Right ventricle myocardium superior (tissue), 1 donor: ENCODE results near the gene INPP4B. TPM values are rescaled to one million over a fixed set of nuclear protein-coding genes. Genes with fewer than 3 reads are reported as not detected.

ENCODE experiments used
- ATAC-seq: fragments of 200-7000 bp; cut with Tn5 transposase; one replicate; pipeline ENCODE4 v1.9.1; 2020; ENCODE audit warnings: mild to moderate bottlenecking; ENCODE audit not compliant: poor library complexity
- DNase-seq: peaks from one replicate; pipeline ENCODE4 v3.0.0-alpha.2; 2020
- intact Hi-C: fragments of 100-400 bp; cut with DNase I; formaldehyde crosslinking; loops from one replicate; pipeline ENCODE4 v1.11.2; 2022
- long read RNA-seq: library from polyadenylated mRNA; unstranded; transcript quantifications from one replicate; pipeline ENCODE4 v2.0.0, GENCODE V29; 2021
- total RNA-seq: library from RNA; stranded (reverse); fragmentation: NEBNext Ultra II Directional; extraction: Animal tissue kit (Norgen Biotek cat#: 25700); gene quantifications from one replicate; pipeline ENCODE4 v1.2.1, GENCODE V29; 2021
- donor health status: DM: no; HTN: yes; CAD: no; lungs with severe emphysema.

Gene INPP4B
- 10.7 TPM for total RNA-seq
- long read RNA-seq, partial matches to known transcripts = 0 of 4 reads
- long read RNA-seq, other reads (novel, unspliced or antisense) = 2 of 4 reads

DNA sequence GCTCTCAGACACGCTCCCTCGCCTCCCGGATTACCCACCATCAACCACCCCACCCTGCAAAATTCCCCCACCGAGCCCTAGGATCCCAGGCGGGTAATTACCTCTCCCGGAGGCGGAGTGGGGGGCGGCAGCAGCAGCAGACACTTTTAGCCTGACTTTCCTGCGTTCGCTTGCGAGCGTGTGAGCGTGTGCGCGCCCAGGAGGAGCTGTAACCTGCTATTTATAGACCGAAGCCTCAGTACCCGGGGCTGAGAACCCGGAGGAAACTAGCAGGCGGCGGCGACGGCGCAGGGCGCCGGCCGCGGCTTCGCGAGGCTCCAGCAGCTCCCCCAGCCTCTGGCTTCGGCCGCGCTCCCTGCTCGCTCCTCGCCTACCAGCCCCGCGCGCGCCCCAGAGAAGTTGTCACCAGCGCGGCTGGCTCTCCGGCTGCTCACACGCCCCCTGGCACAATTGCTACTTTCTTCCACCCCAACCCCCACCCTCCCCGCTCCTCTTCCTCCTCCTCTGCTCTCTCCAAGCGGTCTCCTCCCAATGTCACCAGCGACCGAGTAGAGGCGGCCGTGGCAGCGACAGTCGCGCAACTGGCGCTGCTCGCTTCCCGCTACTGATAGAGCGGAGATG is at the start of gene INPP4B:
Gene INPP4B, minus strand, starts transcription at position 194 of the 621 bp plus-strand sequence.
- DNase-seq (peak; percentile 54), ATAC-seq (peak; percentile 91)
- intact Hi-C loops = loop anchor here (5.0 kb wide), 1 partner anchor 719 kb away; no protein-coding TSS in a partner anchor

DNA sequence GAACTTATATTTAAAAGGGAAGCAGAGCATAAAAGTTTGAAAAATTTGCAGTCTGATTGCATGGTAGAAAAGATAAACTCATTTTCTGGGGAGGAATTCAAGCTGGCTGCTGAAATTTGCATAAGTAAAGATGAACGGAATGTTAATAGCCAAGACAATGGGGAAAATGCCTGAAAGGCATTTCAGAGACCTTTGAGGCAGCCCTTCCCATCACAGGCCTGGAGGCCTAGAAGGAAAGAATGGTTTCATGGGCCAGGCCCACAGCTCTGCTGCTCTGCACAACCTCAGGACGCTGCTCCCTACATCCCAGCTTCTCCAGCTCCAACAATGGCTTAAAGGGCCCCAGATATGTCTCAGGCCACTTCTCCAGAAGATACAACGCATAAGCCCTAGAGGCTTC is 46.9 kb upstream of the INPP4B start:
- DNase-seq = no peak
- intact Hi-C loops = no loop called here
- ATAC-seq = no peak

DNA sequence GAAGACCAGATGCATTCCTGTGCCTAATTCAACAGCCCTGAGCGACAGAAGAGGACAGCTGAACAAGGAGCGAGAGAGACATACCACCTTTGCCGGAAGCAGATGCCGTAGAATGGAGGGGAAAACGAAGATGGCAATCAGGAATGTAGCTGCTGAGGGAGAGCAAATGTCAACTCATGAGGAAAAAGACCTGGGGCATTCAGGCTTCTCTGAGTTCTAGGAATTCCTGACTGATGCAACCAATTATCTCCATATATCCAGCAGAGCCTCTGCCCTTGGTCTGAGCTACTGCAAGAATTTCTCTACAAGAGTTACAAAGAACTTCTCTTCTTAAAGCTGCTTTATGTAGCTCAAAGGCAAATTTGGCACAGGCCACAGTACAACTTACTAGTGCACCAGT is 40.5 kb upstream of the INPP4B start:
- intact Hi-C loops = no loop called here
- no peak for ATAC-seq
- DNase-seq = no peak

- DNase-seq = no peak
- peak; percentile 58 for ATAC-seq
- intact Hi-C loops = no loop called here
Measured at GRCh38 chr4:142883040-142883832, 37.1 kb upstream of the INPP4B start.

DNA sequence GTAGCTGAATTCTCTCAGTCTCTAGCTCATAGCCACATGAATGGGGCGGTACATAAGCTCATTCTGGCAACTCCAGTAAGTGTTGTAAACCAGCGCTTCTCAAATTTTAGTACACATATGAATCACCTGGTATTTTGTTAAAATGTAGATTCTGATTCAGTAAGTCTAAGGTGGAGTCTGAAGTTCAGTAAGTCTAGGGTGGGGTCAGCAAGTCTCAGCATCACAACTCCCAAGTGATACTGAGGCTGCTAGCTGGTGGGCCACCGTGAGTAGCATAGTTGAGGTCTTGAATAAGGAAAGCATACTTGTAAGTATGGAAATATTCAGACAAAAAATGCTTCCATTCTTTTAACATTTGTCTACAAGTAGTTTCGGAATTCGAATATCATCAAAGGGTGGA is 36.1 kb upstream of the INPP4B start:
- ATAC-seq (no peak), DNase-seq (no peak)
- intact Hi-C loops = no loop called here

- DNase-seq = no peak
- ATAC-seq = no peak
- intact Hi-C loops = no loop called here
Measured at GRCh38 chr4:142881331-142881730, 35.2 kb upstream of the INPP4B start.

- ATAC-seq (no peak), DNase-seq (no peak)
- intact Hi-C loops = no loop called here
Measured at GRCh38 chr4:142875117-142875516, 29.0 kb upstream of the INPP4B start.

DNA sequence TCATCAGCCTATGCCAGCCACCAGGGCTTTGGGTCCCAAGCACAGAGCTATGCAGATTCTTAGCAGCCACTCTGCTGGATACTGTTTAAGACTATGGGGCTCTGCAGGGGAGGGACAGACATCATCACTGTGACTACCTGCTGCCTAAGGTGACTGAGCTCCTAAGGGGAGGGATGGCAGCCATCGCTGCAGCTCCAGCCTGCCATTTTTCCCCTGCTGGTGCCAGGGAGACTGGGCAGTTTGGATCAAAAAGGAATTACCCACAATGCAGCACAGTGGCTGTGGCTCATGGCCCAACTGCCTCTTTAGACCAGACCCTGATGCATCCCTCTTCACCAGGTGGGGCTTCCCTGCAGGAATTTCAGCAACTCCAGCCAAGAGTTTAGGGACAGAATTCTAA is 28.6 kb upstream of the INPP4B start:
- DNase-seq (no peak), ATAC-seq (no peak)
- intact Hi-C loops = no loop called here

GRCh38 chr4:142866685-142867084 is 20.6 kb upstream of the INPP4B start:
- ATAC-seq (no peak), DNase-seq (no peak)
- intact Hi-C loops = no loop called here

GRCh38 chr4:142861351-142861750 is 15.2 kb upstream of the INPP4B start:
- intact Hi-C loops = no loop called here
- DNase-seq (no peak), ATAC-seq (no peak)

- intact Hi-C loops = no loop called here
- DNase-seq (no peak), ATAC-seq (no peak)
Measured at GRCh38 chr4:142858965-142859364, 12.9 kb upstream of the INPP4B start.

GRCh38 chr4:142858446-142858845 is 12.3 kb upstream of the INPP4B start:
- DNase-seq (no peak), ATAC-seq (no peak)
- intact Hi-C loops = no loop called here

DNA sequence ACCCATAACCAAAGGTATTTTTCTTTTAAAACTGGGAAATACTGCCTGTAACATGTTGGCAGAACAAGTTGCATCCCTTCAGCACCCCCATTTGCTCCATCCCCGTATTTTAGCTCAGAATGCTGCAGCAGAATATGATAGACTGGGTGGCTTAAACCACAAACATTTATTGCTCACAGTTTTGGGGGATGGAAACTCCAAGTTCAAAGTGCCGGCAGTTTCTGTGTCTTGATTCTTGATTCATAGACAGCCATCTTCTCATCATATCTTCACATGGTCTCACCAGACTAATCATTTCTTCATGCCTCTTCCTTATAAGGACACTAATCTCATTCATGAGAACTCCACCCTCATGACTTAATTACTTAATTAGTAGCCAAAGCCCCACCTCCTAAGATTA is 10.5 kb upstream of the INPP4B start:
- intact Hi-C loops = no loop called here
- ATAC-seq = no peak
- DNase-seq = no peak

DNA sequence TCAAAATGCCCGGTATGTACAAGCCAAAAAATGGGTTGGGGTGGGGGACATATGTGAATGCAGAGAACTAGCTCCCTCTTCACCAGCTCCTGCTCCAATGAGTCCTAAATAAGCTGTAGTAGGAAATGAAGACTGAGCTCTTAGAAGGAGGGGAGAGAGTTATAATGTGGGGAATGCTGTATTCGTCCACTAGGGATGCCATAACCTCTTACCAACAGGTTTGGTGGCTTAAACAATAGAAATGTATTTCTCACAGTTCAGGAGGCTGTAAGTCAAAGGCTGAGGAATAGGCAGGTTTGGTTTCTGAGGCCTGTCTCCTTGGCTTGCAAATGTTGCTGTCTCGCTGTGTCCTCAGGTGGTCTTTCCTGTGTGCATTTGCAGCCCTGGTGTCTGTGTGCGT is 4.4 kb upstream of the INPP4B start:
- ATAC-seq (no peak), DNase-seq (no peak)
- intact Hi-C loops = no loop called here

- intact Hi-C loops = loop anchor here (5.0 kb wide), 1 partner anchor 720 kb away; no protein-coding TSS in a partner anchor
- peak; percentile 45 for DNase-seq
- peak; percentile 82 for ATAC-seq
Measured at GRCh38 chr4:142846729-142847596, 862 bp upstream of the INPP4B start.

DNA sequence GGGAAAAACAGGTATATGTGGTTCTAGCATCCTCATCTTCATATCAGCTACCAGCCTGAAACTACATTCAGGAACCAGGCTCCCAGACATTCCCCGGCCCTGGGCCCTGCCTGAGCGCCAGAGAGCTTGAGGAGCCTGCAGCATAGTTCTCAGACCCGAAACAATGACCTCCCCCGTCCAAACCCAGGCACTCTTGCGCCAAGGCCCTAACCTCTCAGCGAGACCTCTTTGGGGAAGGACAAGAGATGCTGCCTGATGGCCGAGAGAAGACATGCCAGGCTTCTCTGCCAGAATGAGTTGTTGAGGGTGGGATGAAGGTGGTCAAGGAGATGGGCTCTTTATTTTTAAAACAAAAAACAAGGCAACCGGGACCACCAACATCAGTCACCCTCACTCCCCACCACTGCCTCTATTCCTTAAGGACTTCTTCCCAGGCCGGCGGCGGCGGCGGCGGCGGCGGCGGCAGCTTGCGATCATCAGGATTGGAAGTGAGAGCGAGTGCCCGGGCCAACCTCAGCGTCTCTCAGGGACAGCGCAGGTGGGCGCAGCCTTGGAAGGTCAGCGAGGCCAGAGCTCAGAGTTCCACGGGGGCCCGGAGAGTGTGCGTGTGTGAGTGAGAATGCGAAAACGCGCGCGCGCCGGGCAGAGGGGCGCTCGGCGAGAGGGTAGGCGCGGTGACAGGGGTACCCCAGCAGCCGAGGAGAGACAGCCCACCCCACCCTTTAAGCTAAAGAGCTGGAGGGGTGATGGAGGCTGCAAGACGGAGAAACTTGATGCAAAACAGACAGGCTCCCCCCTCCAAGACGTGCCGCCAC is 601 bp downstream of the INPP4B start:
- ATAC-seq (peak; percentile 21), DNase-seq (peak; percentile 42)
- intact Hi-C loops = loop anchor here (5.0 kb wide), 1 partner anchor 718 kb away; no protein-coding TSS in a partner anchor

GRCh38 chr4:142844782-142845181 is 1.3 kb downstream of the INPP4B start:
- intact Hi-C loops = loop anchor here (5.0 kb wide), 1 partner anchor 717 kb away; no protein-coding TSS in a partner anchor
- DNase-seq (no peak), ATAC-seq (no peak)

- intact Hi-C loops = no loop called here
- DNase-seq = no peak
- no peak for ATAC-seq
Measured at GRCh38 chr4:142840516-142841123, 5.5 kb downstream of the INPP4B start.
